GM18499 (cell line): ENCODE results near the gene LMNTD2.
"Not testable (repeated sequence)": the region's sequence is repeated elsewhere in the genome, so short reads cannot be mapped to it uniquely, and the experiment has no call there.

Experiments used
- ATAC-seq: cut with Tn5 transposase; IDR thresholded peaks from one replicate; pipeline ENCODE4 v1.9.1; 2021; ENCODE audit warnings: moderate number of reproducible peaks; ENCODE audit not compliant: insufficient read depth, unreplicated experiment

The LMNTD2 gene

DNA sequence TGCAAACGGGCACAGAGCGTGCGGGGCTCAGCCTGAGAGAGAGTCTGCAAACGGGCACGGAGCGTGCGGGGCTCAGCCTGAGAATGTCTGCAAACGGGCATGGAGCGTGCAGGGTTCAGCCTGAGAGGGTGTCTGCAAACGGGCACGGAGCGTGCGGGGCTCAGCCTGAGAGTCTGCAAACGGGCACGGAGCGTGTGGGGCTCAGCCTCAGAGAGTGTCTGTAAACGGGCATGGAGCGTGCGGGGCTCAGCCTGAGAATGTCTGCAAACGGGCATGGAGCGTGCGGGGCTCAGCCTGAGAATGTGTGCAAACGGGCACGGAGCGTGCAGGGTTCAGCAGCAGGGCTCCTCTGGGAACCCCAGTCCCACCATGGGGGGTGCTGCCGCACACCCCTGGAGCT, 29.3 kb upstream of the LMNTD2 start:
- ATAC-seq: no peak

DNA sequence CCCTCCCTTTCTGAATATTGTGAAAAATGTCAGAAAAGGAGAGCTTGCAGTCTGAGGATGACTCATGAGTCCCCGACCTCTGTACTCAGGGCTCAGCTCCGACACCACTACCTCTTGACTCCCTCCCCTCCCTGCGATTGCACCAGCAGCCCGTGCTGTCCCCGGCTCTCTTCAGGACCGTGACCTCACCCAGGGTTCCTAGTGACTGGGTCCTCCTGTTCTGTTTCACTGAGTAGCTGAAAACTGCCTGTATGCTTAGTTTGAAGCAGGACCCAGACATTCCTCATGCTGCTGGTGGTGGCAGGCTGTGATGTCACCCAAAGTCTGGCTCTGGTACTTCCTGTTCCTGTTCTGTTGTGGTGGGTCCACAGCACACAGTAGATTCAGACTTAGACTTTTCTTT, 27.4 kb upstream of the LMNTD2 start:
- no peak for ATAC-seq

DNA sequence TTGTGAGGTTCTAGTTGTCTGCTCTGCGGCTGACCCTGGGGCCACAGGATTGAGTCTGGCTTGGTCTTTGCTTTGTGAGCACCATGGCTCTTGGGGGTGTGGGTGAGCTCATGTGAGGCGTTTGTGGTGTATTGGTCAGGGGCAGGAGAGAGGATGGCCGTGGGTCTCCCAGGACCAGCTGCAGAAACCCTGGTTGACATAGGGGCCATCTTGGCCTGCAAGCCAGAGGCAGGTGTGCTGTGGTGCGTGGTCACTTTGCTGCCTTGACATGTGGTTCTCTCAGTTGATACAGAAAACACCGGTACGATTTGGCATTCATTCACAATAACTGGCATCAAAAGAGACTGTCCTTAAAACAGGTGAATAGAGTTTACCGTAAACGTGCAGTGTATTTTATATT, 27.0 kb upstream of the LMNTD2 start:
- ATAC-seq: no peak

DNA sequence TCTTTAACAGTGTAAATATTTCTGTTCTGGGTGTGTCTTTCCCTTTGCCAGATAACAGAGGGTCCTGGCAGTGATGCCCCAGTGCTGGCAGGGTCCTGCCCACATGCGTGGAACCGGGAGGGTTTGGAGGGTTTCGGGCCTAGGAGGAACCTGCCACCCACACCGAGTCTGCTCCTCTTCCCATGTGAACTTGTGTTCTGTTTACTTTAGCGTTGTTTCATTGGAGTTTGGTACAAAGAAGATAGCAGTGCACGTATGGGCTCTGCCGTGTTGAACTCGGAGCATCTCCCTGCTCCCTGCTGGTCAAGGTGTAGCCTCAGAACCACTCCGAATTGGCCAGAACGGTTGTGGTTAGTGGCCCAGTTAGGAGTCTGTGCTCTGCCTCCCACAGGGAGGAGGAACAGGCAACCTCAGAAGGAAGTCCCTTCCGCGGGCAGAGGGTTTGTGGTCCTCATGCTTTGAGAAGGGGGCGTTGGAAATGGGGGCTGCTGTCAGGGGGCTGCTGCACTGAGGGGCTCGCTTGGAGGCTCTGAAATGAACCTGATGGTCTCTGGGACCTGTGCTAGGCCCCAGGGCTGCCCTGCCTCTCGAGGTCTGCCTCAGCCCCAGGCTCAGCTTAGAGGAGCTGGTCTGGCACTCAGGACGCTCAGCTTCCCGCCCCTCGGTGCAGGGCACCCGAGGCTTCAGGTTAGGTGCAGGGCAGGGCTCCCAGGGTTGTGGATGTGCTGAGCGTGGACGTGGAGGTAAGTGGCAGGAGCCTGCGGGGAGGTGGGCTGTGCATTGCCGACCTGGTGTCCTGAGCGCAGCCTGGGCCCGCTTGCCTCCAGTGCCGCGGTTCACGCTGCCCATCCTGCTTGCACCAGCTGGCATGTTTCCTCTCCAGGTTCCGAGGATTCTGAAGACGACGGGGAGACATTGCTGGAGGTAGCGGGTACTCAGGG, 26.1 kb upstream of the LMNTD2 start:
- no peak for ATAC-seq

DNA sequence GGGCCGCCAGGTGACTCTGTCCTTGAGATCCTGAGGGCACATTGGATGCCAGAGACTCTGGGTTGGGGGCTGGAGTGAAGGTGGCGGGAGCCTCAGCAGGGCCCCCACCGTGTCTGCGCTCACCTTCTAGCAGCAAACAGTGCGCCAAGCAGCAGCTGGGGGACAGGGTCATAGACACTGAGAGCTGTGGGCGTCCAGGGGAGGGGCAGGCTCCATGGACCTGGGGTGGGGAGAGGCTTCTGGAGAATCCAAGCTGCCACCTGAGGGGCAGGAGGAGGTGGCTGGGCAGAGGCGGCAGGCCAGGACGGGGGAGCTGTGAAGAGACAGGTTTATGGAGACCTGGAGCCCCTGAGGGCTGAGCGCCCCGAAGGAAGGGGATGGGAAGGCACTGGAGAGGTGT, 23.7 kb upstream of the LMNTD2 start:
- no peak for ATAC-seq

DNA sequence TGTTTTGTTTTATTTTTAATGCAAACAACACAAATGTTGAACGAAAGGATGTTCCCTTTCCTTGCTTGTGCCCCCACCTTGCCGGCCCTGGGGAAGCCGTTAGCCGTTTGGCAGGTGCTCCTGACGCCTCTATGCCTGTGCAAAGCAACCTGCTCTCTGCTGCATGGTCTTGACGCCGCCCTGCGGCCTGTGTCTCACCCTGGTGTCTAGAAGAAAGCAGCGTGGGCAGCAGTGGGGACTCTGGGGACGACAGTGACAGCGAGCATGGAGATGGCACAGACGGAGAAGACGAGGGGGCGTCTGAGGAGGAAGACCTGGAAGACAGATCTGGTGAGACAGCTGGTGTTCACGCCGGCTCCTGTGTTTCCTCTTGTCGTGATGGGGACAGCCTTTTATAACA, 21.2 kb upstream of the LMNTD2 start:
- ATAC-seq: no peak

DNA sequence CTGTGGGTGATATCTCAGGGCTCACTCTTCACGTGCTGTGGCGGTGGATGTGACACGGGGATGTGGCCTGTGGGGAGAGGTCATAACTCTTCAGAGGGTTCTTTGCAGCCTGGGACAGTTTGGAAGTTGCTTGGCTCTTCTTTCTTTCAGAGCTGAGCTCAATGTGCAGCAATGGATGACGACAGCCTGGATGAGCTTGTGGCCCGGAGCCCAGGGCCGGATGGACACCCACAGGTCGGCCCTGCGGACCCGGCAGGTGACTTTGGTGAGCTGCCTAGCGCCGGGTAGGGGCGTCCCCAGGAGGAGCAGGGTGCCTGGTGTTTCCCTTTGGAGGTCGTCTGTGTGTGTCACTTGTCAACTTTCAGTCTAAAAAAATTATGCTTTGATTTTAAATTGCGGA, 20.8 kb upstream of the LMNTD2 start:
- ATAC-seq: no peak

DNA sequence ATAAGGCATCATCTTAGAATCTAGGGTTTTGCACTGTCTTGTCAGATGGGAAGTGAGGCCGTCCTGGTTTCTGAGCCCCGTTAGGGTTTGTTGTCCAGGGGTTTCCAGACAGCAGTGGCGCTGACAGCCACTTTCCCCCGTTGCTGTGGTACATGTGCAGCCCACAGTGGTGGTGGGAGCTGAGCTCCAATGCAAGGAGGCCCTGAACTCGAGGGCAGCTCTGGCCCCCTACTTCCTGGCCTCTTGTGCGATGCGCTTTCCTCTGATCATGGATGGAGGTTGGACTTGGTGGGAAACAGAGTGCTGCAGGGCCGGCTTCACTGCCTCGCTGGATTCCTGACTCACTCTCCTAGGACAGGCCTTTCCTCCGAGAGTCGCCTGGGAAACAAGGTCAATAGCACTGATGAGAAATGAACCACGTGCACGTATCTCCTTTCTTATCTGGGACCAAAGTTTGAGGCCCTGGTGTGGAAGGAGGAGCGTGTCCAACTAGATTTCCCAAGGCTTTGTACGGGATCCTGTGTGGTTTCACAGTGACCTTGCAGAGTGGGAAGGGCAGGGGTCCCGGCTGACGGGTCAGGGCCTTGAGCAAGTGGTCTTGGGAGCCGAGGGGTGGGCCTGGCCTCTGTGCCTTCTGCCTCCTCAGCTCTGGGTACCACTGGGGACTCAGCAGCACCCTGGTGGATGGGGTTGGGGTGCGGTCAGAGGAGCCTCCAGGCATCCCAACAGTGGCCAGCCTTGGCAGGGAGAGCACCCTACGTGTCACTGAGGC, 19.5 kb upstream of the LMNTD2 start:
- no peak for ATAC-seq

DNA sequence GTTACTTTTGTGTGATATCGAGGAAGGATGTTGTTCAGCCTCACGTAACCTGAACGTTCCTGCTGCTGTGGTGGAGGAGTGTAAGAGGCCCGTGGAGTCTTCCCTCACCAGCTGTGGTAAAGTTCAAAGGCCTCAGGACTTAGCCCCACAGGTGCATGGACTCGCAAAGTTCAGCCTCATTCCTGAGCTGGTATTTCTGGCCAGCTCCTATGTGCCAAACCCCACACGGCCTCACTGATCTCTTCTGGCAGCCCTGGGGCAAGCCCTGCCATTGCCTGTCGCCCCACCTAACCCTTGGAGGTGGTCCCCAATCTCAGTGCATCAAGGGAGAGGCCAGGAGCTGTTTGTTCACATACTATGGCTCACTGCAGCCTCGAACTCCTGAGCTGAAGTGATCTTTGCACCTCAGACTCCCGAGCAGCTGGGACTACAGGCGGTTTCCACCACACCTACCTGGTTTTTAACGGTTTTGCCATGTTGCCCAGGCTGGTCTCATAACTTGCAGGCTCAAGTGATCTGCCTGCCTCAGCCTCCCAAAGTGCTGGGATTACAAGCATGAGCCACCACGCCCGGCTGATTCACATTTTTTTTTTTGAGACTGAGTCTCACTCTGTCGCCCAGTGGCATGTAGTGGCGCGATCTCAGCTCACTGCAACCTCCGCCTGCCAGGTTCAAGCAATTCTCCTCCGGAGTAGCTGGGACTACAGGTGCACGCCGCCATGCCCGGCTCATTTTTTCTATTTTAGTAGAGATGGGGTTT, 17.9 kb upstream of the LMNTD2 start:
- no peak for ATAC-seq

DNA sequence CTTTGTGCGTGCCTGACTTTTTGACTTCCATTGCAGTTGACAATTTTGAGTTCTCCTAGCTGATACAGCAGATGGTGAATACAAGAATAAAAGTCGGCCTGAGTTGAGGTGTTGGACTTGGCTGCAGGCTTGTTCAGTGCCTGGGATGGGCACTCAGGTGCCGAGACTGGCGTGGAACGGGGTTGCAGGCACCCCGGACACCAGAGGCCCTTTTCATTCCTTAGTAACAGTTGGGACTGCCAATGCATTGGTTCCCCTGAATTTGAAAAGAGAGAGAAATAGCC, 17.0 kb upstream of the LMNTD2 start:
- no peak for ATAC-seq

DNA sequence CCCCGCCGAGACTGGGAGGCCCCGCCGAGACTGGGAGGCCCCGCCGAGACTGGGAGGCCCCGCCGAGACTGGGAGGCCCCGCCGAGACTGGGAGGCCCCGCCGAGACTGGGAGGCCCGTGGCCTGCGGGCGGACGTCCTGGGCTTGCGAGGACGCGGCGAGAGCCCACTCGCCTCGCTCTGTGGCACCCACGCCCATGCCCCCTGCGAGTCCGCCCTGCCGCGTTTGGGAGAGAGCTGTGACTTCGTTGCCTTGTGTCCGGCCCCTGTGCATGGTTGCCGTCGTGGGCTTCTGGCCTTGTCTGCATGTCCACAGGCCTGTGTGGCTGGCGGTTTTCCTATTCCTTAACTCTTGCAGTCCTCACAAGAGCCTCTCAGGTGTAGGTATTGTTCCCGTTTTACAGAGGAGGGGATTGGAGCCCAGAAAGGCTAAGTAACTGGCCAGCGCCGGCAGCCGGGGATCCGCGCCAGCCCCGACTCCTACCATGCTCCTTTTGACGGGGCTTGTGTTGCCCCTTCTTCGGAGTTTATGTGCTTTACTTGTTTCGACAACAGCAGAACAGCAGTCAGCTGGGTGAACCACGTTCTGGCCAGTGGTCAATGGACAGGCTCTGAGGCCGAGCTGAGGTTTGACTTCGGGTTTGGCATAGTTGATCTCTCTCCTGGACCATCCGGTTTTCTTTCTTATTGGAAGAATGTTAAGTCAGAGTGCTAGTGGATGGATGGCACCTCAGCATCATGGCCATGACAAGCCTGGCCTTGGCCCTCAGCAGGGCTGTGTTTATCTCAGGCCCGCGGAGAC, 16.5 kb upstream of the LMNTD2 start:
- ATAC-seq: no peak

DNA sequence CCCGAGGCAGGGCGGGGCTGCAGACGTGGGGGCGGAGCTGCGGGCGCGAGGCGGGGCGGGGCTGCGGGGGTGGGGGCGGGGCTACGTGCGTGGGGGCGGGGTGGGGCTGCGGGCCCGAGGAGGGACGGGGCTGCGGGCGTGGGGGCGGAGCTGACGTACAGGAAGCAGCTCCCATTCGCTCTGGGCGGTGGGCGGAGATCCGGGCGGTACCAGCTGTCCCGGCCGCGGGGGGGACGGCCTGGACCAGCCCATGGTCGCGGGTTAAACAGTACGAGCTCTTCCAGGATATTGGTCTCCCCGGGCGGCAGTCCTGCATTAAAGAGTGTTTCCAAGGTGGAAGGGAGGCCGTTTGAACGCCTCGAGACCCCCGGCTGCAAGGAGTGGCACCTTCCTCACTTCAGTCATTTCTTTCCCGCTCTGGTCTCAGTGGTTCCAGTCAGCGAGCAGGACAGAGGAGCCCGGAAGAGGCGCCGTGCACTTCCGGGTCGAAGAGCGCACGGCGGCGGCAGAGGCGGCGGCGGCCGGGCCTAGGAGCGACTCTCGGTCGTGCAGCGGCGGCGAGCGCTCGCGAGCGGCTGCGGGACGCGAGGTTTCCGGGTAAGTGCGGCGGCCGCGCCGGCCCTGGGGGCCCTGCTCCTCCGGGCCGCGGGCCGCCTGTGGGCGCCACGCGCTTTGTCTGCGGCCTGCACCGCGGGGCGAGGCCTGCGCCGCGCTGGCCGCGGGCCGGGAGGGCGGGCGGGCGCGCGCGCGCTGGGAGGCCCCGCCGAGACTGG, 15.6 kb upstream of the LMNTD2 start, which contains the start of gene PHRF1:
TSS of gene PHRF1 (plus strand) at position 475 of the 773 bp plus-strand sequence. CDS start 5,043 bp downstream, outside the sequence.
- ATAC-seq: peak; percentile 61

DNA sequence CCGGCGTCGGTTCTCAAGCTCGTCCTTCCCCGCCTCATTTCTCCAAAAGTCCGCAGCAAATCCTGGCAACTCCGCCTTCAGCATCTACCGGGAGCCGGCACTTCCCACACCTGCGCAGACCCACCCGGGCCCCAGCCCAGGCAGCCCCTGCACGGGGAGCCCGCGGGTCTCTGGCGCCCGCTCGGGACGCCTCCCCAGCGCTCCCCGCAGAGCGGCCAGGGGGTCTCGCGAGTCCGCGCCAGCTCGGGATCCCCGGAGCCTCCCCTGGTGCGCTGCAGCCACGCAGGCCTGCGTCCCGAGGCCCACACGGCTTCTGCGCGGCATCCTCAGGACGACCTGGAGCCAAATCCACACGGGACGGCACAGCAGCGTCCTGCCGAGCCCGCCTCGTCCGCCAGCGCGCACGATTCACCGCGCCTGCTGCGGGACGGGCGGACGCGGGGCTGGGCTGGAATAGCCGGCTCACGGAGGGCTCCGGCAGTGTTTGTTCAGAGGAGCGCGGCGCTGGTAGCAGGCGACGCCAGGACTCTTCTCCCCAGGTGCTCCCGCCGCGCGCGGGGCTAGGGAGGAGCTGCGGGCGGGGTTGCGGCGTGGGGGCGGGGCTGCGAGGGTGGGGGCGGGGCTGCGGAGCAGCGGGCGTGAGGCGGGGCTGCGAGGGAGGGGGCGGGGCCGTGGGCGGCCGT, 14.9 kb upstream of the LMNTD2 start:
- no peak for ATAC-seq

DNA sequence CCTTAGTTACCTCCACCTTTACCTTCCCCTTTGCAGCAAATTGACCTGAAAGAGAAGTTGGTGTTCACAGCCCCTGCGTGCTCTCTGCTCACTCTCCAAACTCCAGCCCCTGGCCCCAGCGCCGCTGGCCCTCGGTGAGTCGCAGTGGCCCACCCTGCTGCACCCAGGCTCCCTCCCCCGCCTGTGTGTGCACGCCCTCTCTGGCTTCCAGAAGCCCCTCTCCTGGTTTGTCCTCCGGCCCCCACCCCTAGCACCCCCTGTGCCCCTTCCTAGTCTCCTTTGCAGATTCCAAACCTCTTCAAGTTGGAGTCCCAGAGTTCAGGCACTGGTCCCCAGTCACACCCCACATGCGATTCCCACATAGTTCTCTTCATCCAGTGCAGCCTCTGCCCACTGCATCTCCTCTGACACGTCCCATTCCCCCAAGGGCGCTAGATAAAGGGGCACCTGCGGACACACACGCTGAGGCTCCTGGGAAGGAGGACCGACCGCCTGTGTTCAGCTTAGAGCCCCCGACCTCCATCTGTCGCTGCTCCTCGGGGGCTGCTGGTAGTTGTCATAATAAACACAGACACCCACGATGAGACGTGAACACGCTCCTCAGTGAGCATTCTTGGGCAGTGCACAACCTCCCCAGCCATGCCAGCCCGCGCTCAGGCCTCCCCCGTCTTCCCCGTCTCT, 14.2 kb upstream of the LMNTD2 start:
- ATAC-seq: no peak

DNA sequence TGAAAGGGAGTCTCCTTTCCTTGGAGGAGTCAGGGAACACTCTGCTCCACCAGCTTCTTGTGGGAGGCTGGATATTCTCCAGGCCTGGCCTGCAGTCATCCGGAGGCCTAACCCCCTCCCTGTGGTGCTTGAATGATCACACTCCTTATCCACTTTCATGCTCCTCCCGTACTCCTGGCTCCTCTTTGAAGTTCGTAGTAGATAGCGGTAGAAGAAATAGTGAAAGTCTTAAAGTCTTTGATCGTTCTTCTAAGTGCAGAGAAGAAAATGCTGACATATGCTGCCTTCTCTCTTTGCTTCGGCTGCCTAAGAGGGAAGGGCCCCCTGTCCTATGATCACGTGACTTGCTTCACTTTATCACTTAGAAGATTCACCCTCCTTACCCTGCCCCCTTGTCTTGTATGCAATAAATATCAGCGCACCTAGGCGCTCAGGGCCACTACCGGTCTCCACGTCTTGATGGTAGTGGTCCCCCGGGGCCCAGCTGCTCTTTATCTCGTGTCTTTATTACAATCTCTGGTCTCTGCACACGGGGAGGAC, 13.6 kb upstream of the LMNTD2 start:
- not testable (repeated sequence) for ATAC-seq

DNA sequence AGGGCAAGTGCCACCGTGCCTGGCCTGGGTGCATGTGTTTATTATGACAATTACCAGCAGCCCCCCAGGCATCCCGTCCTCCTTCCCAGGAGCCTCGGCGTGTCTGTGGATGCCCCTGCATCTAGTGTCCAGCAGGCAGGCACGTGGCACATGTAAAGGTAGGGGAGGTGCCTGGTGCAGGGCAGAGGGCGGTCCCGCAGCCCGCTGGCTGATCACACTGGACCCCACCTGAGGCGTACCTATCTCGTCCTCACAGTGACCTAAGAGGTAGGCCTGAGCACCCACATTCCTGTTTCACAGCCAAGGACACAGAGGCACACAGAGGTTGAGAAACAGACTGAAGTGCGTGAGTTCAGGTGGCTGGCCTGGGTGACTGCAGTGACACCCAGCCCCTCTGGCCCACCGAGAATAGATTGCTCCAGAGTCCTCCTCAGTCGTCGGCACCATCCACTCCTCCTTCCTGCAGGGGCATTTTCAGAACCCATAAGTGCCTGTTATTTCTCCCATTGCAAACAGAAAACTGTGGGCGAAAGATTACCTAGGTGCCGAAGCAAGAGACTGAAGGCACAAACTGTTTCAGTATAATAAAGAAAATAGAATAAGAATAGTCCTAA, 12.7 kb upstream of the LMNTD2 start:
- ATAC-seq: no peak

DNA sequence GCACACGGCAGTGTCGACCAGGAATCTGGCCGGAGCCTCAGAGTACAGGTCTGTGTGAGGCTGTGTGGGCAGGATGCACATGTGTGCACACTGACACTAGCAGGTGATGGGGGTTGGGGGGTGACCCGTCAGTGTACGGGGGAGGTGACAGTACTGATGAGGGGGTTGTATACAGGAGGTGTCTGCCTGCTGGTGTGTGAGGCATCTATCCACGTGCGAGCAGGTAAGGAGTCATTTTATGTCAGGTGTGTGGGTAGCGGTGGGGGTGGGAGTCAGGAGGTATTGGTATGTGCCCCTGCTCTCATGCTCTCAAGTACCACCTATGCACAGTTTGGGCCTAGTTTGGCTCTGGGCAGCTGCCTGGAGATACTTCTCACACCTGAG, 11.3 kb upstream of the LMNTD2 start:
- ATAC-seq: no peak
